Mucosa of gallbladder (tissue), 1 donor: ENCODE data around the gene ASB11. TPM values are rescaled to one million over a fixed set of nuclear protein-coding genes. Genes with fewer than 3 reads are reported as not detected.

ENCODE experiments used
- DNase-seq: peaks from one replicate; pipeline ENCODE4 v3.0.0-alpha.2; 2020; ENCODE audit warnings: low spot score
- total RNA-seq: library from RNA; stranded (reverse); gene quantifications from one replicate; pipeline ENCODE4 v1.2.1, GENCODE V29; 2021
- donor health status: DM: no; HTN: no; CAD: no.

ASB11 gene, protein sequence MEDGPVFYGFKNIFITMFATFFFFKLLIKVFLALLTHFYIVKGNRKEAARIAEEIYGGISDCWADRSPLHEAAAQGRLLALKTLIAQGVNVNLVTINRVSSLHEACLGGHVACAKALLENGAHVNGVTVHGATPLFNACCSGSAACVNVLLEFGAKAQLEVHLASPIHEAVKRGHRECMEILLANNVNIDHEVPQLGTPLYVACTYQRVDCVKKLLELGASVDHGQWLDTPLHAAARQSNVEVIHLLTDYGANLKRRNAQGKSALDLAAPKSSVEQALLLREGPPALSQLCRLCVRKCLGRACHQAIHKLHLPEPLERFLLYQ
- total RNA-seq, result not detected

- no peak for DNase-seq
Measured at GRCh38 chrX:15315509-15315908, at the start of gene ASB11. TSS of gene ASB11 (minus strand) at chrX:15315640. CDS start at chrX:15315605, 35 bp downstream.

GRCh38 chrX:15359701-15360100, 44.3 kb upstream of the ASB11 start:
- no peak for DNase-seq

- no peak for DNase-seq
Measured at GRCh38 chrX:15358533-15358932, 43.1 kb upstream of the ASB11 start.

- no peak for DNase-seq
Measured at GRCh38 chrX:15356444-15356843, 41.0 kb upstream of the ASB11 start.

DNA sequence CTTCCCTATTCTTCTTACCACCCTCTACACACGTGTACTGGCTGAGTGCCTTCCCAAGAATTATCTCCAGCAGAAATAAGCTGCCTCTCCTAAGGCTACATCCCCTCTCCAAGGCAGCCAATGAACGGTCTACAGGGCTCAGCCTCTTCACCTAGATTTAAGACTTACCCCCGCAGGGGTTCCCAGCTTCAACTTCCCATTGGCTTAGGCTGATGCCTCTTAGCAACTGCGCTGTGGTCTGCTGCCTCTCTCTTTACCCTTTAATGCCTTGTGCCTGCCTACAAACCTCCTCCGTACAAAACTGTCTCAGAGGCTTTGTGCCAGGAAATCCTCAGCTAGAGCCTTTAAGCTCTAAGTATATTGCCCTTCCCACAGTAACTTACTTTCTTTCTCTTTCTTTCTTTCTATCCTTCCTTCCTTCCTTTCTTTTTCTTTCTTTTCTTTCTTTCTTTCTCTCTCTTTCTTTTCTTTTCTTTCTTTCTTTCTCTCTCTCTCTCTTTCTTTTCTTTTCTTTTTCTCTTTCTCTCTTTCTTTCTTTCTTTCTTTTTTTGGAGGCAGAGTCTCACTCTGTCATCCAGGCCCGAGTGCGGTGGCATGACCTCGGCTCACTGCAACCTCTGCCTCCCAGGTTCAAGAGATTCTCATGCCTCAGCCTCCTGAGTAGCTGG, 35.0 kb upstream of the ASB11 start:
- no peak for DNase-seq

DNA sequence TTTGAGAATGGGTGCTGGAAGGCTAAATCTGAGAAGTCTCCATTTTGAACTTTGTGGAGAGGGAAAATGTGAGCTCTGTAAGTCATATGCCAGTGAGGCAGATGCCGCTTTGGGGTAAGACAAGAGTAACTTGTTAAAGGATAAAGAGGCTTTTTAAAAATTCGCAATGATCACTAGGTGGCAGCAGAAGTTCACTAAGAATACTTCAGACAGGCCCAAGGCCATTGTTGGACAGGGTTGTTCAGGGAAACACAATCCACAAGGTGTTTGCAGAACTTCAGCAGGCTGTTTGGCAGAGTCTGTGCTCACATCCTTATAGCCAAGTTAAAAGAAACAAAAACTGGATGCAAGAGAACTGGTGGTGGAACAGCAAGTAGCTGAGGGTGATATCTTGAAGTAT, 33.6 kb upstream of the ASB11 start:
- peak; percentile 27 for DNase-seq

DNA sequence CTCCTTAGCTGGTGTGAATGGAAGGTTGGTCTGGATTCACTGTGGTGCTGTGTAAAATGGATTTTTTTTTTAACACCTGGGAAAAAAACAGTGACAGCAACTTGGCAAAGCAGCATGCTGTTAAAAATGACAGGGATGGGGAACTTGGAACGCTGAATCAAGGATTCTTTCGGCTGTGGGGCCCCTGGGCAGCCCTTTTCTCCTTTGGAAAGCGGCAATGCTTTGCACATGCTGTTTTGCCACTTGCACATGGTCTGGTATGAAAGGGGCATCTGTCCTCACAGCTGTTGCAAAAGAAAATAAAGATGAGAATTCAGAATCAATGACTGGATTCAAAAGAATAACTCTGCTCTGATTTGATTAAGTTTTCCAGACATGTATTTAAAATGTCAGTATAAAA, 30.5 kb upstream of the ASB11 start:
- DNase-seq, result no peak

DNA sequence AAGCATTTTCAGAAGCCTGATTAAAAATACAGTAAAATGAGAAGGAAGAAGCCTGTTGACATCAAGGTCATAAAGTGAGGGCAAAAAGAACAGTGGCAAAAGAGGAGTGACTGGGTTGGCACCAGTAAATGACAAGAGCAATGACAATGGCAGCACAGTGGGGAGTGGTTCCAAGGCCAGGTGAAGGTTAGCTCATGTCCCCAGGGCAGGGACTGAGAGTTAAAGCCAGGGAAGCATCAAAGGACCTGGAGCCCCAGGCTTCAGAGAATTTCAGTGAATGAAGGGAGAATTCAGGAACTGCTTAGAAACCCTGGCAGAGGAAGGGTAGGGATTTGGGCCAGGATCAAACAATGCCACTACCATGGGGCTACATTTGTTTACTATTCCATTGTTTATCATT, 28.7 kb upstream of the ASB11 start:
- no peak for DNase-seq

DNA sequence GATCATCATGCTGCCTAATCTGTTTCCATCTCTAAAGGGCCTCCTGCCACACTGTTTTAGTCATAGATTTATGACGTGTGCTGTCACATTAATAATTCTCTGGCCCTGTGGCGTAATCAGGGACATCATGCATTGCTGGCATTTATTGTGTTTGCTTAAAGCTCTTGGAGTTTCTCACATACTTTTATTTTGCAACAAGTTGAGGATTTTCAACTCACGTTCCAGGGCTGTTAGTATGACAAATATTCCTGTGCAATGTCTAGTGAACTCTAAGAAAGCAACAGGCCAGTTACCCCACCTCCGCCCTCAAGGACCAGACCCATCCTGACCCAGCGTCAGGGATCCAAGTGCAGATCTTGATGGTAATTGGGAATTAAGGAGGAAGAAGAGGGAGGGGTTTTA, 27.6 kb upstream of the ASB11 start:
- no peak for DNase-seq

DNA sequence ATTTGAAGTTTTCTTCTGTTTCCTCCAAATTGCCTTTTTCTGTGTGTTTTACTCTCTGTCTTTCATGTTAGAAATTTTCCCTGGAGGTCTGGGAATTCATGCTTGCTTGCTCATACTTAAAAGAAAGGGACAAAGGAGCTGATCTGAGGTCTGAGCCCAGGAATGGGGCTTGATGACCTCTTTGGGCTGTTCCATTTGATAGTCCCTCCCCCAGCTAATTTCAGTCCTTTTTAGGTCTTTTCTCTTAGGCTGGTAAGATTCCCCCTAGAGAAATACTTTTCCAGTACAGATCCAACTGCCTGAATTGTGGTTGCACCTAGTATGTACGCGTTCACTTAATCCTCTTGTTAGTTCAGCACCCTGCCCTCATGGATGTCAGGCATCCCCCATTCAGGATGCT, 25.4 kb upstream of the ASB11 start:
- no peak for DNase-seq

- no peak for DNase-seq
Measured at GRCh38 chrX:15336023-15336413, 20.6 kb upstream of the ASB11 start.

GRCh38 chrX:15335135-15336022, 19.9 kb upstream of the ASB11 start, which contains the start of gene PIGA:
TSS of gene PIGA (minus strand) at chrX:15335523. CDS start at chrX:15331930, 3,593 bp downstream.
- DNase-seq, result peak; percentile 95

- DNase-seq, result no peak
Measured at GRCh38 chrX:15334561-15334960, 19.1 kb upstream of the ASB11 start.

DNA sequence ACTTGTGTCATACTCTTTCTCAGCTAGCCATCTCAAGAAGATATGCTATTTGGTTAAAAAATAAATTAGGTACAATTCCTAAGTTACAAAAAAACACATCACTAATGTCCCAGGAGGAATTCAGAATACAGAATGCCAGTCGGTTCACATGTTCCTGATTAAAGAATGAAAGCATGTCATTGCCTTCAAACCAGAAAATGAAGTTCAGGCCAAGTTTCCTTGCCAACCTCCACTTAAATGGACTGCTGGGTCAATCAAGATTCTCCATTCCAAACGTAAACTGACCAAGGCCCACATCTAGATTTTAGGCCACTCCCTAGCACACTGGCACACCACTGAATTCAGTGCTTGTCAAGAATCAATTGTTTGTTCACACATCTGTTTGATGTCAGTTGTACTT, 13.4 kb upstream of the ASB11 start:
- DNase-seq, result no peak

DNA sequence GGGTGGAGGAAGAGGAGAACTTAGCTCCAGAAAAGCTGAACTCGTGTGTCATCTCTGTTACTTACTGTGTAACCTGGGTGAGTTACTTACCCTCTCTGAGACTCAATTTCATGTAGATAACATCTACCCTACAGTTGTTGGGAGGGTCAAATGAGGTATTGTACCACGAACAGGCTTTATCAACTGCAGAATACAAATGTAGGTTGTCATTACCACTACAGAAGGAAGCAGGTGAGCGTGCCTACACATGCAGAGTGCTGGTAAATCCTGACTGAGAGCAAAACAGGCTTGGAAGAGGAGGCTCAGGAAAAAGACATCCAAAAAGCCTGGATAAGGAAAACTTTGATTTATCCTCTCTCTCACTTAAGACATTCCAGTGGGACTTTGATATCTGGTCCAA, 12.7 kb upstream of the ASB11 start:
- DNase-seq, result no peak

DNA sequence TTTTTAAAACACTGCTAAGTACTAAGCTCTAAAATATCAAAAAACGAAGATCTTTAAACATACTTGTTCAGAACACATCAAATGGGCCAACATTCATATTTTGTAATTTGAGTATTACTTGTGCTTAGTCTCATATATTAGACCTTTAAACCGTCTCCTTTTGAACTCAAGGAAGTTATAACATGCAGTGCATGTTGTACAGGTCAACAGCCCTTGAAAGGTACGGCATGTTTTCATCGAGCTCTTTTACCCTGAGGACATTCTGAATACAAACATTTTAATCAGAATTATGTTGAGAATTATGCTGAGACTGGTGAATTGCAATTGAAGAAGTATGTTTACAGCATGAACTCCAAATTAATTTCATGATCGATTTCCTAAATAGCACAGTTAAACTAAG, 7.0 kb upstream of the ASB11 start:
- DNase-seq, result no peak

- DNase-seq, result no peak
Measured at GRCh38 chrX:15322072-15322471, 6.6 kb upstream of the ASB11 start.

DNA sequence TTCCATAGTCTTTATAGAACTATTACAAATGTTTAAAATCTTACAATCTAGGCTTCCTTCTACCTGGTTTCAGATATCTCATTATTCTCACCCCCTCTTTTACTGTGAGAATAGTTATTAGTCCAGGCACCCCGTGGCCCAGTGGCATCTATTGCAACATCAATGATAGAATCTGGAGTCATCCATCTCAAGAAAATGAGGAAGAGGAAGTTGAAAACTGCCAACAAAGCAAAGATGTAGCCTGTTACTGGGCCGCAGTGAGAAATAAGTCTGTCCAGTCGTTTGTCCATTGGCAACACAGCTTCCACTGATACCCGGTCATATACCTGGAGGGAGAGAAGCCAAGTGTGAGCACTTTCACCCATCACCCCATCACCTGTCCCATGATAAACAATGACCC, 6.0 kb upstream of the ASB11 start:
- no peak for DNase-seq

DNA sequence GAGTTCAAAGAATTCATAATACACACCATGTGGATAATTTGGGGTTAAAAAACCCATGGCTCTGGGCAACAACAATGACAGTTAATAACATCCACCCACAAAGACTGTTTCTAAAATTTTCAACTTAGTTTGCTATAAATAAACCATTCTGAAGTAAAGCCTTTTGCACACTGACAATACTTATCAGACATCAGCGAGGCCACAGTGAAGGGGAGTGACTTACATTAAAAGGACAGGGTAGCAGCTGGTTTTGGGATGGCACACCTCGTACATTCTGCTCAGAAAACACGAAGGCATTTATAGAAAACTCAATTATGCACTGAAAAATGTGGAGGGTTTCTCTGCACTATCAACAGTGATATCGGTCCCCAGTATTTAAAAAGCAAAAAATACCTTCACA, 4.9 kb upstream of the ASB11 start:
- DNase-seq, result no peak

DNA sequence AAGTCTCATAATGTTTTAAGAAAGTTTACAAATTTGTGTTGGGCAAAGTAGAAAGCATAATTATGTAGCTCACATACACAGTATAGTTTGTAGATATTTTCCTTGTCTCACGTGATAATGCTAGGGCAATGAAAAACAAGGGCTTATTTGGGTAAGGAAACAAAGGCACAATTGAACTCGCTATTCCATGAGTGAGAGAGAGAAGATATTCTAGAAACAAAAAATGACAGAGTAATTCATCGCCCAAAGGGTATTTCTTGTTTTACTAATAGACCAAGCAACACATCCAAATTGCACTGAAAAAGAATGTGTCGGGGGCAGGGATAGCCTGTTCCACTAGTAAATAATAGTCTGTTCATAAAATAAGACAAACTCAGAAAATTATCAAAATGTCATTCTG, 3.6 kb upstream of the ASB11 start:
- DNase-seq, result no peak

- DNase-seq, result no peak
Measured at GRCh38 chrX:15314472-15314871, 968 bp downstream of the ASB11 start.

DNA sequence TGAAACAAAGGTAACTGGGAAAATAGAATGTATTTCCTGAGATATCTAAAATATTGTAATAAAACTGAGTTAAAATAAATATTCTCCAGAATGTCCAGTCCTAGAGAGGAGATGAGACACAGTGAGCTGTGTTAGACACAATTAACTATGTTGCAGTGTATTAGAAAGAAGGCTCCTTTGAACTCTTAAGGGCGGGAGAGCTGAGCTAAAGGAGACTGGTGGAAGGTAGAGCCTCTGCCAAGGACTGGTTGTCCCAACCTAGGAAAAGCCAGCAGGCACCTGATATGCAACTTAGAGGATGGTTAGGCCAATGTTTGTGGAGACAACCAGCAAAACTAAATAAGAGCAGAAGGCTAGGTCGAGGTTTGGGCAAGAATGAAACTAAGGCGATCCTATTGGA, 4.3 kb downstream of the ASB11 start:
- no peak for DNase-seq

GRCh38 chrX:15310117-15310516, 5.3 kb downstream of the ASB11 start:
- peak; percentile 54 for DNase-seq
